Measurements from ENCODE around the gene RIOK1.

Gene RIOK1

DNA sequence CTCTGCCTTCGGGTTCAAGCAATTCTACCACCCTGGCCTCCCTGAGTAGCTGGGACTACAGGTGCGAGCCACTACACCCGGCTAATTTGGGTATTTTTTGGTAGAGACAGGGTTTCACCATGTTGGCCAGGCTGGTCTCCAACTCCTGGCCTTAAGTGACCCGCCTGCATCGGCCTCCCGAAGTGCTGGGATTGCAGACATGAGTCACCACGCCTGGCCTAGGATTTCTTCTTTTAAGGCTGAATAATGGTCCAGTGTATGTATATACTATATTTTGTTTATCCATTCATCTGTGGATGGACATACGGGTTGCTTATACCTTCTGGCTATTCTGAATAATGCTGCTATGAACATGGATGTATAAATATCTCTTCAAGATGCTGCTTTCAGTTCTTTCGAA lies 17.1 kb downstream of the RIOK1 start:
- no peak overlapping the region for H3K27ac ChIP-seq (ENCODE audit: low read length)
- H3K4me3 ChIP-seq (ENCODE audit: low read length) = no peak overlapping the region
- H3K27me3 ChIP-seq (replicated peaks; ENCODE audit: insufficient read depth, low read length) = no peaks in the 10 kb centered on the region
- no peaks in the 10 kb centered on the region for H3K9me3 ChIP-seq (replicated peaks; ENCODE audit: insufficient read depth, low read length)
- no peaks in the 10 kb centered on the region for H3K4me1 ChIP-seq (ENCODE audit: low read length)
- no peak overlapping the region for H3K9ac ChIP-seq (ENCODE audit: low read length)
- peaks cover 12% of the 10 kb centered on the region; the same call in 1 of the 2 replicates for H3K36me3 ChIP-seq (replicated peaks; ENCODE audit: insufficient read depth, low read length)
- no peak for DNase-seq
- H4K20me1 ChIP-seq (ENCODE audit: insufficient read depth, low read length) = no peaks in the 10 kb centered on the region
- no peaks in the 10 kb centered on the region for H3K79me2 ChIP-seq (ENCODE audit: low read length)
- no peak overlapping the region for H3K4me2 ChIP-seq (ENCODE audit: low read depth, low read length)
- H2AFZ ChIP-seq (ENCODE audit: low read length) = no peak overlapping the region
- H3F3A ChIP-seq (ENCODE audit: insufficient read depth, low read length) = no peaks in the 10 kb centered on the region
- TF ChIP-seq EZH2phosphoT487 (IDR thresholded peaks at IDR 0.05; ENCODE audit: low read length) = no peak
- TF ChIP-seq EZH2 (optimal IDR thresholded peaks at IDR 0.05; ENCODE audit: low read depth, low read length) = no peak
- TF ChIP-seq, protein P1, sequence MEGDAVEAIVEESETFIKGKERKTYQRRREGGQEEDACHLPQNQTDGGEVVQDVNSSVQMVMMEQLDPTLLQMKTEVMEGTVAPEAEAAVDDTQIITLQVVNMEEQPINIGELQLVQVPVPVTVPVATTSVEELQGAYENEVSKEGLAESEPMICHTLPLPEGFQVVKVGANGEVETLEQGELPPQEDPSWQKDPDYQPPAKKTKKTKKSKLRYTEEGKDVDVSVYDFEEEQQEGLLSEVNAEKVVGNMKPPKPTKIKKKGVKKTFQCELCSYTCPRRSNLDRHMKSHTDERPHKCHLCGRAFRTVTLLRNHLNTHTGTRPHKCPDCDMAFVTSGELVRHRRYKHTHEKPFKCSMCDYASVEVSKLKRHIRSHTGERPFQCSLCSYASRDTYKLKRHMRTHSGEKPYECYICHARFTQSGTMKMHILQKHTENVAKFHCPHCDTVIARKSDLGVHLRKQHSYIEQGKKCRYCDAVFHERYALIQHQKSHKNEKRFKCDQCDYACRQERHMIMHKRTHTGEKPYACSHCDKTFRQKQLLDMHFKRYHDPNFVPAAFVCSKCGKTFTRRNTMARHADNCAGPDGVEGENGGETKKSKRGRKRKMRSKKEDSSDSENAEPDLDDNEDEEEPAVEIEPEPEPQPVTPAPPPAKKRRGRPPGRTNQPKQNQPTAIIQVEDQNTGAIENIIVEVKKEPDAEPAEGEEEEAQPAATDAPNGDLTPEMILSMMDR (IDR thresholded peaks at IDR 0.05; ENCODE audit: low read length) = no peak
- no peaks in the 10 kb centered on the region for H3K9me2 ChIP-seq (replicated peaks; ENCODE audit: insufficient read depth, low read length)

GRCh38 chr6:7409740-7410139 lies 20.1 kb downstream of the RIOK1 start:
- Histone ChIP-seq H3K9me3 (replicated peaks; ENCODE audit: insufficient read depth, low read length) (no peaks in the 10 kb centered on the region), H3K4me3 (ENCODE audit: low read length) (no peak overlapping the region), H3K36me3 (replicated peaks; ENCODE audit: insufficient read depth, low read length) (peaks cover 4% of the 10 kb centered on the region), H2AFZ (ENCODE audit: low read length) (no peak overlapping the region), H3K27me3 (replicated peaks; ENCODE audit: insufficient read depth, low read length) (no peaks in the 10 kb centered on the region), H3K27ac (ENCODE audit: low read length) (no peak overlapping the region), H4K20me1 (ENCODE audit: insufficient read depth, low read length) (no peaks in the 10 kb centered on the region), H3K9ac (ENCODE audit: low read length) (no peak overlapping the region), H3K4me2 (ENCODE audit: low read depth, low read length) (no peak overlapping the region), H3K9me2 (replicated peaks; ENCODE audit: insufficient read depth, low read length) (no peaks in the 10 kb centered on the region), H3K79me2 (ENCODE audit: low read length) (no peaks in the 10 kb centered on the region), H3F3A (ENCODE audit: insufficient read depth, low read length) (no peaks in the 10 kb centered on the region), H3K4me1 (ENCODE audit: low read length) (no peaks in the 10 kb centered on the region)
- TF ChIP-seq EZH2phosphoT487 (IDR thresholded peaks at IDR 0.05; ENCODE audit: low read length) (no peak), EZH2 (optimal IDR thresholded peaks at IDR 0.05; ENCODE audit: low read depth, low read length) (no peak)
- TF ChIP-seq, protein P1 (IDR thresholded peaks at IDR 0.05; ENCODE audit: low read length) = no peak
- no peak for DNase-seq

DNA sequence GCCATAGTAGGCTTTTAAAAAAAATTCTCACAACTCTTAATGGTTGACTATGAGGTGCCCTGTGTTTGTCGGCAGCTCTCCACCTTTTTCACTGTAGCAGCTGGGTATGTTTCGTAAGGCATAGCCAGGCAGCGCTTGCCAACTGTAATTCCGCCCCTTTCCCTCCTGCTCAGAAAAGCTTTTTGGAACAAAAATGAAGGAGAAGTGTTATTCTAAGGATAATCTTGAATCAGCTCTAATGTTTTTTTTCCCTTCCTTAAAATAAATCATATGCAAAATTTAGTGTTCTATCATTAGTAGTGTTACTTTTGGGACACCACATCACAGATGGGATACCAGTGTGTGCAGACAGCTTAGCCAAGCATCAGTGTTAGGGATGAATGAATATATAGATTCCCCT lies 21.2 kb downstream of the RIOK1 start:
- Histone ChIP-seq H3K9me2 (replicated peaks; ENCODE audit: insufficient read depth, low read length) (no peaks in the 10 kb centered on the region), H4K20me1 (ENCODE audit: insufficient read depth, low read length) (no peaks in the 10 kb centered on the region), H3K4me2 (ENCODE audit: low read depth, low read length) (no peak overlapping the region), H3K4me3 (ENCODE audit: low read length) (no peak overlapping the region), H3K36me3 (replicated peaks; ENCODE audit: insufficient read depth, low read length) (peaks cover 7% of the 10 kb centered on the region), H3K4me1 (ENCODE audit: low read length) (no peaks in the 10 kb centered on the region), H3K9ac (ENCODE audit: low read length) (no peak overlapping the region), H3K27me3 (replicated peaks; ENCODE audit: insufficient read depth, low read length) (no peaks in the 10 kb centered on the region), H2AFZ (ENCODE audit: low read length) (no peak overlapping the region), H3K27ac (ENCODE audit: low read length) (no peak overlapping the region), H3F3A (ENCODE audit: insufficient read depth, low read length) (no peaks in the 10 kb centered on the region), H3K79me2 (ENCODE audit: low read length) (no peaks in the 10 kb centered on the region), H3K9me3 (replicated peaks; ENCODE audit: insufficient read depth, low read length) (no peaks in the 10 kb centered on the region)
- no peak for DNase-seq
- no peak for TF ChIP-seq EZH2phosphoT487 (IDR thresholded peaks at IDR 0.05; ENCODE audit: low read length)
- TF ChIP-seq, protein P1 (IDR thresholded peaks at IDR 0.05; ENCODE audit: low read length) = no peak
- TF ChIP-seq EZH2 (optimal IDR thresholded peaks at IDR 0.05; ENCODE audit: low read depth, low read length) = no peak

Measured in MM.1S (cell line).